Dedifferentiated amniotic fluid mesenchymal stem cell (primary cell): ENCODE data around the gene PGK1.
"Not testable (repeated sequence)": the region's sequence is repeated elsewhere in the genome, so short reads cannot be mapped to it uniquely, and the experiment has no call there.

Experiments used
- DNase-seq: peaks from one replicate; pipeline ENCODE4 v3.0.0-alpha.2; 2016; ENCODE audit errors: extremely low spot score

The PGK1 gene

GRCh38 chrX:78116365-78116764 is 12.3 kb downstream of the PGK1 start:
- DNase-seq = no peak

DNA sequence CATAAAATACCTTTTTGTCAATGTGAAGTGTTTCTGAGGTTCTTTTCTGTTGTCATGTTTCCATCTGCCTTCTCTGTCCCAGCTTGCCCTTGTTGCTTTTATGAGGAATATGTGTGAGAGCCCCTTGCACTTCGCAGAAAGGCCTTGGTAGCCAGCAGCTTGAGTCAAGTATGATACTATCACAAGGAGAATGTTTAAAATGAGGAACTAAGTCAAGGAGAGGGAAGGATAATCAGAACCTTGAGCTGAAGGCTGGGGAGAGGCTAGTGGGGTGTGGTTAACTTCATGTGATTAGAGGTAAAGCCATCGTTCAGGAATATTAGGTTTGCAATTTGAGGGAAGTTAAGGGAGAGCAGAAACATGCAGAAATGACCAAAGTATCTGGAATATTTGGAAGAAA is 12.7 kb downstream of the PGK1 start:
- no peak for DNase-seq

- DNase-seq = no peak
These were observed 14.6 kb downstream of the PGK1 start for GRCh38 chrX:78118628-78119027.

- DNase-seq = no peak
These were observed 15.6 kb downstream of the PGK1 start for GRCh38 chrX:78119521-78120227.

GRCh38 chrX:78123190-78123589 is 19.1 kb downstream of the PGK1 start:
- no peak for DNase-seq

- no peak for DNase-seq
These were observed 20.3 kb downstream of the PGK1 start for GRCh38 chrX:78124307-78124706.

DNA sequence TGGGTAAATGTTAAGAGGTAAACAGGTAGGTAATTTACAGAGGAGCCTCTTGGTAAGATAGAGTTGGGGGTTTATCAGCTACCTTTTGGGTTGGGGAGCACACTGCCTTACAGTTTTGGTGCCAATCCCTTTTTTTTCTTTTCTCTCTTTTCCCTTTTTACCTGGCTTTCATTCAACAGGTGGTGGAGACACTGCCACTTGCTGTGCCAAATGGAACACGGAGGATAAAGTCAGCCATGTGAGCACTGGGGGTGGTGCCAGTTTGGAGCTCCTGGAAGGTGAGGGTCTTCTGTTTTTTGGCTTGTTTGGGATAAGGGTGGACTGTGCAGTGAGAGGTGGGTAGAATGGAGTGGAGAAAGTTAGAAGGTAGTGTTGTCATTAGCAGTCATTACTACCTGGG is 21.1 kb downstream of the PGK1 start:
- no peak for DNase-seq

GRCh38 chrX:78125781-78126180 is 21.7 kb downstream of the PGK1 start:
- not testable (repeated sequence) for DNase-seq

DNA sequence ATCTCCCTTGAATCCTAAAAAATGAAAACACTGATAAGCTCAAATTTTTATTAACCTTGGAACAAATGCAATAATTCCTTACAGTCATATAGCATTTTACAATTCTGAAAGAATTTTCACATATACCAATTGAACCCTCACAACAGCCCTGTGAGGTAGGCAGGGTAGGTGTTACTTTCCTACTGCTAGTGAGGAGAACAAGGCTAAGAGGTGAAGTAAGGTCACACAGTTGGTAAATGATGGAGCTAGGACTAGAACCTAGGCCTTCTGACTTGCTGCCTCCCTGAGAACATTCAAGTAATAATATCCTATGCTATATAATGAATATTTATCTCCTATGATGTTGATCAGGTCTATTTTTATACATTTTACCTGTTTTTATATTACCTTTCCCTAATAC is 25.7 kb downstream of the PGK1 start:
- DNase-seq = no peak

GRCh38 chrX:78130396-78130795 is 26.3 kb downstream of the PGK1 start:
- no peak for DNase-seq

- no peak for DNase-seq
These were observed 27.1 kb downstream of the PGK1 start for GRCh38 chrX:78131117-78131516.

GRCh38 chrX:78133238-78133960 is 29.4 kb downstream of the PGK1 start:
- no peak for DNase-seq

- DNase-seq = peak; percentile 72
These were observed 35.4 kb downstream of the PGK1 start, which contains the start of gene TAF9B for GRCh38 chrX:78139160-78140123. Gene TAF9B, minus strand, starts transcription at chrX:78139650. Its CDS starts 39 bp downstream, at chrX:78139611.

GRCh38 chrX:78140206-78140605 is 36.2 kb downstream of the PGK1 start:
- DNase-seq = no peak

DNA sequence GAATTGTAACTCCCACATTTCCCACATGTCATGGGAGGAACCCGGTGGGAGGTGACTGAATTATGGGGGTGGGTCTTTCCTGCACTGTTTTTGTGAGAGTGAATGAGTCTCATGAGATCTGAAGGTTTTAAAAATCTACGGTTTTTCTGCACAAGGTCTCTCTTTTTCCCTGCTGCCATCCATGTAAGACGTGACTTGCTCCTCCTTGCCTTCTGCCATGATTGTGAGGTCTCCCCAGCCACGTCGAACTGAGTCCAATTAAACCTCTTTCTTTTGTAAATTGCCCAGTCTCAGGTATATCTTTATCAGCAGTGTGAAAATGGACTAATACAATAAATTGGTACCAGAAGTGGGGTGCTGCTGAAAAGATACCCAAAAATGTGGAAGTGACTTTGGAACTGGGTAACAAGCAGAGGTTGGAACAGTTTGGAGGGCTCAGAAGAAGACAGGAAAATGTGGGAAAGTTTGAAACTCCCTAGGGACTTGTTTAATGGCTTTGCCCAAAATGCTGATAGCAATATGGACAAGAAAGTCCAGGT is 43.0 kb downstream of the PGK1 start:
- not testable (repeated sequence) for DNase-seq

- DNase-seq = not testable (repeated sequence)
These were observed 53.3 kb downstream of the PGK1 start for GRCh38 chrX:78157373-78157772.

DNA sequence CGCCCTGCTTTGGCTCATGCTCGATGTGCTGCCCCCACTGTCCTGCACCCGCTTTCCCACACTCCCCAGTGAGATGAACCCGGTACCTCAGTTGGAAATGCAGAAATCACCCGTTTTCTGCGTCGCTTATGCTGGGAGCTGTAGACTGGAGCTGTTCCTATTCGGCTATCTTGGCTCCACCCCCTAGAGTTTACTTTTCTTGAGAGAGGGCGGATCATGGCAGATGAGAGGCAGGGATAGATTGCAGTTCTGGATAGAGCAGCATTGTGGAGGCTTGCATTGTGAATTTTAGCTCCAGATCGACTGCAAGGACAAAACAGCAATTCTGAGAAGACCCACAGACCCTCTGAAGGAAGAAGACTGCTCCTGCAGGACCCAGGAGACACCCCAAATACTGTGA is 53.8 kb downstream of the PGK1 start:
- not testable (repeated sequence) for DNase-seq

GRCh38 chrX:78160711-78161110 is 56.7 kb downstream of the PGK1 start:
- DNase-seq = not testable (repeated sequence)

GRCh38 chrX:78163175-78163574 is 59.1 kb downstream of the PGK1 start:
- DNase-seq = not testable (repeated sequence)

GRCh38 chrX:78165425-78165824 is 61.4 kb downstream of the PGK1 start:
- no peak for DNase-seq

DNA sequence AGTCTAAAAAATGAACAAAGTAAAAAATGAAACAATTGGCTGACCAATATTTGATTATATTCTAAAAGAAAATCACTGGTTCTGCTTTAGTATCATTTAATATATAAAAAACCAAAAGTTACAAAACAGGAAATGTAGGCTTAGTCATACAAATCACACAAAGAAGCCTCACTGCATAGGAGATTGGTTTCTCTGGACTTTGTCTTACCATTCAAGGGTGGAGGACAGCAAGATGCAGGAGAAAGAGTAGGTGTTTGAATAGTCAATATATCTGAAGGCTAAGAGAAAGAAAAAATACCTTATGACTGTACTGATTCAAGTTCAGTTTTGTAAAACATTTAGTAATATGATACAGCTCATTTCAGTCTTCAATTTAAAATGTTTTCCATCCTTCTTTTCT is 64.0 kb downstream of the PGK1 start:
- no peak for DNase-seq
